Muscle layer of colon (tissue), 2 donors: Measurements from ENCODE around the gene TMCO4.
"Not testable (repeated sequence)": the region's sequence is repeated elsewhere in the genome, so short reads cannot be mapped to it uniquely, and the experiment has no call there.

Source experiments
- H3K27ac ChIP-seq: one replicate; pipeline ENCODE4 v1.7.0; 2013; ENCODE audit warnings: low read depth, mild to moderate bottlenecking, low read length, moderate library complexity
- H3K27me3 ChIP-seq, 2 donors: one replicate each; pipeline ENCODE4 v1.7.0; 2013; ENCODE audit warnings: low read length in 2 of 2, mild to moderate bottlenecking in 2 of 2; ENCODE audit not compliant: insufficient read depth in 2 of 2, control insufficient read depth in 1 of 2
- H3K36me3 ChIP-seq: one replicate; pipeline ENCODE4 v1.7.0; 2013; ENCODE audit warnings: mild to moderate bottlenecking, low read length; ENCODE audit not compliant: insufficient read depth
- H3K4me1 ChIP-seq: one replicate; pipeline ENCODE4 v1.7.0; 2013; ENCODE audit warnings: mild to moderate bottlenecking, low read length; ENCODE audit not compliant: insufficient read depth
- H3K4me3 ChIP-seq, 2 donors: one replicate each; pipeline ENCODE4 v1.7.0; 2013; ENCODE audit warnings: low read length in 2 of 2, low read depth in 1 of 2, mild to moderate bottlenecking in 1 of 2, moderate library complexity in 1 of 2
- H3K9ac ChIP-seq: one replicate; pipeline ENCODE4 v1.7.0; 2013; ENCODE audit warnings: low read length
- H3K9me3 ChIP-seq: one replicate; pipeline ENCODE4 v1.7.0; 2013; ENCODE audit warnings: mild to moderate bottlenecking, low read length
- donor health status: abdominal sarcoma.
- donor health status: Adenocarcinoma of cecum.

The TMCO4 gene

DNA sequence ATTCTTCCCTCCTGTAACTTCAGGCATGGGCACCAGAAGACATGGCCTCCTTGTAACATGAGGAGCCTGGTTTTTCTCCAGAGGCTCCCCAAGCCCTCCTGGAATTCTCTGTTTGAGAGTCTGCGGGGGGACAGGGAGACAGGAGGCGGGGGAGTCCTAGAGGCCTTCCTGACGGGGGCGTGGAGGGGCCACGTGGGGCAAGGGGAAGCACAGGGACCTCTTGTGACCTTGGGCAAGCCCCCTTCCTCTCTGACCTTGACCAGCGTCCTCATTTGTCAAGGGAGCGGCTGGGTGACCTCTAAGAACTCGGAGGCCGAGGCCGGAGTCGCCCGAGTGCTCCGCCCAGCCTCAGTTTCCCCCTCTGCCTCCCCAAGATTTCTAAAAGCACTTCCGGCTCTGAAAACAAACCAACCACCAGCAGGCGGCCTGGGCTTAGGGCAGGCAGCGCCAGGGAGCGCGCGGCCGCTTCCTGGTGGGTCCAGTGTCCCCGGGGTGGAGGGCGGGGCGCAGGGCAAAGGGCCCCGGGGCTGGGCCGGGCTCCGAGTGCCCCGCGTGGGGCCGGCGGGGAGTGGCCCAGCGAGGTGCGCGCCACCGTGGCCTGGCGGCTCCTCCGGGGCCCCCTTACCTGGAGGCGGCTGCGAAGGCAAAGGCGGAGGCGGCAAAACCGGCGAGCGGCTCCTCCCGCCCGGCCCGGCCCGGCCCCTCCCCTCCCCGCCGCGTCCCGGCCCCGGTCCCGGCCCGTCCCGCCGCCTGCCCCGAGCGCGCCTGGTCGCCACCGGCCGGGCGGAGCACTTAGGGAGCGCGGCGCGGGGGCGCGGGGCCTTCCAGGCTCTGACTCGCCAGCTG lies at the start of gene TMCO4:
TMCO4 (minus strand) TSS at position 687 of the 846 bp plus-strand sequence. CDS start 19,158 bp downstream, outside the sequence.
- Histone ChIP-seq H3K9me3 (no peaks in the 10 kb centered on the region), H3K36me3 (peaks cover 7% of the 10 kb centered on the region), H3K9ac (peak within 1 kb of the TSS; percentile 68), H3K4me1 (peaks cover 11% of the 10 kb centered on the region), H3K4me3 (peak within 1 kb of the TSS; percentile 76 to 89), H3K27me3 (no peaks in the 10 kb centered on the region), H3K27ac (peak within 1 kb of the TSS; percentile 78)

DNA sequence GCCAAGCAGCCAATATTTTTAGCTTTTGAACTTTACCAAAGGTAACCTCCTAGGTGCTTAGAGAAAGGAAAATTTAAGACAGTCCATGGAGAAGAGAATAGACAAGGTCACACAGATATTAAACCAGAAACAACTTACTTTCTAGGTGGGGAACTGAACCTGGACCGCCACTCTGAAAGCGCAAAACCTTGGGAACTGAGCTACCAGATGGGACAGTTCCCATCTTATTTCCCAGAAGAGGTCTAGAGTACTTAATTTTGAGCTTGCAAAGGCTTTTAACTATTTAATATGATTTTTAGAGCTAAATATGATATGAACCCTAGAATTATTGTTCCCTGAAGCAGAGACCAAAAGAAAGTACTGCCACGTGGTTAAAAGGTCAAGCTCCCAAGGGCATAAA lies 49.6 kb upstream of the TMCO4 start:
- not testable (repeated sequence) for H3K9ac ChIP-seq, H3K9me3 ChIP-seq, H3K27me3 ChIP-seq, H3K36me3 ChIP-seq, H3K4me1 ChIP-seq, H3K27ac ChIP-seq, H3K4me3 ChIP-seq

- not testable (repeated sequence) for H3K27ac ChIP-seq, H3K4me3 ChIP-seq
Measured at GRCh38 chr1:19847334-19847733, 47.6 kb upstream of the TMCO4 start.

GRCh38 chr1:19846338-19846737 lies 46.6 kb upstream of the TMCO4 start:
- Histone ChIP-seq H3K9ac (no peak overlapping the region), H3K9me3 (no peaks in the 10 kb centered on the region), H3K4me1 (no peaks in the 10 kb centered on the region), H3K36me3 (no peaks in the 10 kb centered on the region), H3K27ac (no peak overlapping the region), H3K27me3 (no peaks in the 10 kb centered on the region), H3K4me3 (no peak overlapping the region)

More at GRCh38 chr1:19847334-19847733, 47.6 kb upstream of the TMCO4 start:
- not testable (repeated sequence) for H3K9ac ChIP-seq, H3K4me1 ChIP-seq, H3K36me3 ChIP-seq, H3K9me3 ChIP-seq, H3K27me3 ChIP-seq

DNA sequence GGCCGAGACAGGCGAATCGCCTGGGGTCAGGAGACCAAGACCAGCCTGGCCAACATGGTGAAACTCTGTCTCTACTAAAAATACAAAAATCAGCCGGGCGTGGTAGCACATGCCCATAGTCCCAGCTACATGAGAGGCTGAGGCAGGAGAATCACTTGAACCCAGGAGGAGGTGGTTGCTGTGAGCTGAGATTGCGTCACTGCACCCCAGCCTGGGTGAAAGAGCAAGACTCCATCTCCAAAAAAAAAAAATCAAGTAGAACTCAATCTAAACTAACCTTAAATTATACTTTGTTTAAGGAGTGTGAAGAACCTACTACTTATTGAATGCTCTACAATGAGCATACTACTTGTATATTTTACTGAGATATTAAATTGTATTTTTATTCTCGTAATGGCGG lies 45.8 kb upstream of the TMCO4 start:
- no peaks in the 10 kb centered on the region for H3K4me1 ChIP-seq
- H3K27ac ChIP-seq, result no peak overlapping the region

GRCh38 chr1:19844731-19845495 lies 45.2 kb upstream of the TMCO4 start:
- Histone ChIP-seq H3K4me3 (no peak overlapping the region), H3K27ac (no peak overlapping the region), H3K9ac (no peak overlapping the region), H3K9me3 (no peaks in the 10 kb centered on the region), H3K36me3 (no peaks in the 10 kb centered on the region), H3K27me3 (no peaks in the 10 kb centered on the region), H3K4me1 (no peaks in the 10 kb centered on the region)

More for the DNA sequence above, 45.8 kb upstream of the TMCO4 start:
- no peaks in the 10 kb centered on the region for H3K27me3 ChIP-seq
- no peak overlapping the region for H3K9ac ChIP-seq
- H3K9me3 ChIP-seq, result no peaks in the 10 kb centered on the region
- H3K36me3 ChIP-seq, result no peaks in the 10 kb centered on the region
- H3K4me3 ChIP-seq, result no peak overlapping the region

DNA sequence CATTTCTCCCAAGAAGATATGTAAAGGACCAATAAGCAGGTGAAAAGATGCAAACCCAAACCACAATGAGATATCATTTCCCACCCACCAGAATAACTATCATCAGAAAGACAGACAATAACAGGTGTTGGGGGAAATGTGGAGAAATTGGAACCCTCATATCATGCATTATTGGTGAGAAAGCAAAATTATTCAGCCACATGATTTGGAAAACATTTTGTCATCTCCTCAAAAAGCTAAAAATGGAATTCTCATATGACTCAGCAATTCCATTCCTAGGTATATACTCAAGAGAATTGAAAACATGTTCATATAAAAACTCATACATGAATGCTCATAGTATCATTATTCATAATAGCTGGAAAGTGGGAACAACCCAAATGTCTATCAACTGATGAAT lies 40.5 kb upstream of the TMCO4 start:
- Histone ChIP-seq H3K4me1 (no peaks in the 10 kb centered on the region), H3K27me3 (no peaks in the 10 kb centered on the region), H3K4me3 (no peak overlapping the region), H3K36me3 (no peaks in the 10 kb centered on the region), H3K9me3 (no peaks in the 10 kb centered on the region), H3K27ac (no peak overlapping the region), H3K9ac (no peak overlapping the region)

DNA sequence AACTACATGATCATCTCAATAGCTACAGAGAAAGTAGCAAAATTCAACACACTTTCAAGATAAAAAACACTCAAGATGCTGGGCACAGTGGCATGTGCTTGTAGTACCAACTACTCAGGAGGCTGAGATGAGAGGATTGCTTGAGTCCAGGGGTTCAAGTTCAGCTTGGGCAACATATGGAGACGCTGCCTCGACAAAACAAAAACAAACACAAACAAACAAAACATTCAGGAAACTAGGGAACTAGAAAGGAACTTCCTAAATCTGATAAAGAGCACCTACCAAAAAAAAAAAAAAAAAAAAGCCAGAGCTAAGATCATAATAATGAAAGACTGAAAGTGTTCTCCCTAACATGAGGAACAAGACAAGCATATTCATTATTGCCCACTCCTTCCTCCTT lies 38.1 kb upstream of the TMCO4 start:
- H3K4me3 ChIP-seq, result no peak overlapping the region

GRCh38 chr1:19835578-19835977 lies 35.9 kb upstream of the TMCO4 start:
- Histone ChIP-seq H3K36me3 (no peaks in the 10 kb centered on the region), H3K9me3 (no peaks in the 10 kb centered on the region), H3K27ac (no peak overlapping the region), H3K4me3 (no peak overlapping the region), H3K9ac (no peak overlapping the region), H3K4me1 (no peaks in the 10 kb centered on the region), H3K27me3 (no peaks in the 10 kb centered on the region)

More for the DNA sequence above, 38.1 kb upstream of the TMCO4 start:
- Histone ChIP-seq H3K4me1 (no peaks in the 10 kb centered on the region), H3K27ac (no peak overlapping the region), H3K27me3 (no peaks in the 10 kb centered on the region), H3K9me3 (no peaks in the 10 kb centered on the region), H3K9ac (no peak overlapping the region), H3K36me3 (no peaks in the 10 kb centered on the region)

DNA sequence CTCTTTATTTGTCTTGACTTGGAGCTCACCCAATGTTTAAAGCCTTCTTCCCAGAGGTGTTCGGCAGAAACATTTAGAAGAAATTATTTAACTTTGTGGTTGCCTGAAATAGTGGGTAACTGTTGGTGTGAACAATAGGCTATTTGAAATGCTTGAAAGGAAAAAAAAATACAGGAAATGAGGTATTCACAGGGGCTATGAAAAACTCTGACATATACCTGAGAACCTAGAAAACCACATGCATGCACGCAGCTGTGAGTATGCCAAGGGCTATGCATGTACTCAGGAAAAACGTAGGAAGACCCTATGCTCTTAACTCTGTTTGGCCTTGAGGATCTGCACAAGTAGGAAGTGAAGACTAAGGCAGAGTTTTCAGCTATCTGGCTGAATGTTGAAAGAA lies 31.7 kb upstream of the TMCO4 start:
- H3K36me3 ChIP-seq, result no peaks in the 10 kb centered on the region
- H3K4me1 ChIP-seq, result no peaks in the 10 kb centered on the region
- no peak overlapping the region for H3K9ac ChIP-seq
- H3K27me3 ChIP-seq, result no peaks in the 10 kb centered on the region
- no peak overlapping the region for H3K4me3 ChIP-seq
- H3K27ac ChIP-seq, result no peak overlapping the region
- H3K9me3 ChIP-seq, result no peaks in the 10 kb centered on the region

DNA sequence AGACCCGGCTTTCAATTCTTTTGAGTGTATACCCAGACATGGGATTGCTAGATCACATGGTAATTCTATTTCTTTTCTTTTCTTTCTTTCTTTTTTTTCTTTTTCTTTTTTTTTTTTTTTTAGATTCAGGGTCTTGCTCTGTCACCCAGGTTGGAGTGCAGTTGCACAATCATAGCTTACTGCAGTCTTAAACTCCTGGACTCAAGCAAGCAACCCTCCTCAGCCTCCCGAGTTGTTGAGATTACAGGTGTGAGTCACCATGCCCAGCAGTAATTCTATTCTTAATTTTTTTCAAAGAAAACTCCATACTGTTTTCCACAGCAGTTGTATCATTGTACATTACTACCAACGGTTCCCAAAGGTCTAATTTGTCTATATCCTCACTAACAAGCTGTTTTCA lies 28.8 kb upstream of the TMCO4 start:
- Histone ChIP-seq H3K9ac (no peak overlapping the region), H3K27me3 (no peaks in the 10 kb centered on the region), H3K9me3 (no peaks in the 10 kb centered on the region), H3K4me3 (no peak overlapping the region), H3K36me3 (no peaks in the 10 kb centered on the region), H3K27ac (no peak overlapping the region), H3K4me1 (no peaks in the 10 kb centered on the region)
